Endodermal cell (in vitro differentiated cells): ENCODE results near the gene ITPK1. TPM values are rescaled to one million over a fixed set of nuclear protein-coding genes. Genes with fewer than 3 reads are reported as not detected.

Experiments used
- DNase-seq: peaks from one replicate; pipeline ENCODE4 v3.0.0-alpha.2; 2017
- H3K27ac ChIP-seq: 2 replicates; pipeline ENCODE4 v1.5.1; 2013; ENCODE audit warnings: mild to moderate bottlenecking, low read depth, low read length, moderate library complexity
- H3K27me3 ChIP-seq: 2 replicates; pipeline ENCODE4 v1.6.1; 2013; ENCODE audit warnings: mild to moderate bottlenecking, low read length, moderate library complexity; ENCODE audit not compliant: insufficient read depth, control insufficient read depth, poor library complexity, severe bottlenecking
- H3K36me3 ChIP-seq: 2 replicates; pipeline ENCODE4 v1.7.0; 2013; ENCODE audit warnings: mild to moderate bottlenecking, low read length, moderate library complexity; ENCODE audit not compliant: control insufficient read depth, insufficient read depth
- H3K4me1 ChIP-seq: one replicate; pipeline ENCODE4 v1.7.0; 2013; ENCODE audit warnings: low read length; ENCODE audit not compliant: control insufficient read depth, insufficient read depth
- H3K4me3 ChIP-seq: 2 replicates; pipeline ENCODE4 v1.5.1; 2013; ENCODE audit warnings: mild to moderate bottlenecking, low read length, moderate library complexity
- H3K9ac ChIP-seq: 2 replicates; pipeline ENCODE4 v1.6.1; 2013; ENCODE audit warnings: mild to moderate bottlenecking, low read length, moderate library complexity; ENCODE audit not compliant: poor library complexity, severe bottlenecking; ENCODE audit errors: extremely low read depth
- H3K9me3 ChIP-seq: 2 replicates; pipeline ENCODE4 v1.6.1; 2013; ENCODE audit warnings: mild to moderate bottlenecking, low read length, moderate library complexity; ENCODE audit not compliant: control insufficient read depth
- H3K27ac Mint-ChIP-seq: 2 replicates; pipeline ENCODE4 v1.8.0; 2020; ENCODE audit warnings: mixed read lengths
- H3K27me3 Mint-ChIP-seq: 2 replicates; pipeline ENCODE4 v1.8.0; 2021; ENCODE audit warnings: mild to moderate bottlenecking, mixed read lengths; ENCODE audit not compliant: insufficient read depth
- H3K36me3 Mint-ChIP-seq: 2 replicates; pipeline ENCODE4 v1.8.0; 2020; ENCODE audit warnings: low read depth, mixed read lengths
- H3K4me1 Mint-ChIP-seq: 2 replicates; pipeline ENCODE4 v1.8.0; 2020; ENCODE audit warnings: mixed read lengths
- H3K4me3 Mint-ChIP-seq: 2 replicates; pipeline ENCODE4 v1.8.0; 2020; ENCODE audit warnings: mild to moderate bottlenecking, moderate library complexity, mixed read lengths
- H3K9me3 Mint-ChIP-seq: 2 replicates; pipeline ENCODE4 v1.8.0; 2020; ENCODE audit warnings: mild to moderate bottlenecking, mixed read lengths
- WGBS, 2 experiments: methylation state at CpG; one replicate each; pipeline versions ENCODE4 v1.1.5 to v1.1.7; 2013; ENCODE audit warnings: missing lambda C conversion rate in 2 of 2, mixed read lengths in 1 of 2; ENCODE audit not compliant: insufficient coverage in 1 of 2, insufficient read length in 1 of 2; 5-methylcytosine and 5-hydroxymethylcytosine counted together
- total RNA-seq, 2 donors: library from RNA; stranded (reverse); fragmentation: NEBNext Ultra II Directional in 1 of 2; extraction: Animal tissue kit (Norgen Biotek cat#: 25700) in 1 of 2; gene quantifications; 2 replicates in 1 of 2; 3 replicates in 1 of 2; pipeline ENCODE4 v1.2.1, GENCODE V29; 2021
- TF ChIP-seq, protein P1 (sequence below): fragments of 200-600 bp; sonication (generic); conservative IDR thresholded peaks from 2 replicates; pipeline ENCODE4 v1.5.0; 2021; ENCODE audit warnings: antibody characterized with exemption, mild to moderate bottlenecking

The ITPK1 gene
- total RNA-seq, 2 donors from 2014 or later = 59.9 to 66.9 TPM

DNA sequence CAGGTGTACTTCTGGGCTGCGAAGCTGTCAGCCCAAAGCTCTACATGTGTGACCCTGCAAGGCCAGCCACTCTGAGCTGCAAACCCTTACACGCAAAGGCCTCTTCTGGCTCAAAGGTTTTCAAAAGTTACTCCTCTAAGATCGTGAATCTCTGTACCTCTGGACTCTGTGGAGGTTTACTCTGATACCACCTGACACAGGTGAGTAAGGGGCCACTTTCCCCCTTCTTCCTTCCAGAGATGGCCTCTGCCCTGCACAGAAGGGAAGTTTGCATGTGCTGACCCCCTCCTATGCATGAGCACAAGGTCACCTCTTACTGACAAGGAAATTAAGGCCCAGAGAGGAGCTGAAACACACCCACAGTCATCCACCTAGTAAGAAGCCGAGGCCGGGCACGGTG lies 14.5 kb downstream of the ITPK1 start:
- TF ChIP-seq, protein P1, sequence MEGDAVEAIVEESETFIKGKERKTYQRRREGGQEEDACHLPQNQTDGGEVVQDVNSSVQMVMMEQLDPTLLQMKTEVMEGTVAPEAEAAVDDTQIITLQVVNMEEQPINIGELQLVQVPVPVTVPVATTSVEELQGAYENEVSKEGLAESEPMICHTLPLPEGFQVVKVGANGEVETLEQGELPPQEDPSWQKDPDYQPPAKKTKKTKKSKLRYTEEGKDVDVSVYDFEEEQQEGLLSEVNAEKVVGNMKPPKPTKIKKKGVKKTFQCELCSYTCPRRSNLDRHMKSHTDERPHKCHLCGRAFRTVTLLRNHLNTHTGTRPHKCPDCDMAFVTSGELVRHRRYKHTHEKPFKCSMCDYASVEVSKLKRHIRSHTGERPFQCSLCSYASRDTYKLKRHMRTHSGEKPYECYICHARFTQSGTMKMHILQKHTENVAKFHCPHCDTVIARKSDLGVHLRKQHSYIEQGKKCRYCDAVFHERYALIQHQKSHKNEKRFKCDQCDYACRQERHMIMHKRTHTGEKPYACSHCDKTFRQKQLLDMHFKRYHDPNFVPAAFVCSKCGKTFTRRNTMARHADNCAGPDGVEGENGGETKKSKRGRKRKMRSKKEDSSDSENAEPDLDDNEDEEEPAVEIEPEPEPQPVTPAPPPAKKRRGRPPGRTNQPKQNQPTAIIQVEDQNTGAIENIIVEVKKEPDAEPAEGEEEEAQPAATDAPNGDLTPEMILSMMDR = no peak
- Mint-ChIP-seq H3K27me3 (no peaks in the 10 kb centered on the region), H3K9me3 (no peaks in the 10 kb centered on the region), H3K4me1 (peaks cover 23% of the 10 kb centered on the region), H3K27ac (peak overlapping the region; percentile 76), H3K4me3 (no peak overlapping the region), H3K36me3 (no peaks in the 10 kb centered on the region)
- Histone ChIP-seq H3K27me3 (no peaks in the 10 kb centered on the region), H3K4me3 (no peak overlapping the region), H3K4me1 (no peaks in the 10 kb centered on the region), H3K9ac (no peak overlapping the region), H3K36me3 (no peaks in the 10 kb centered on the region), H3K9me3 (no peaks in the 10 kb centered on the region), H3K27ac (no peak overlapping the region)
- 92 to 95% methylated on average over 6 of the region's 6 CpGs for WGBS, 2 experiments
- no peak for DNase-seq

GRCh38 chr14:93100570-93100969 lies 15.2 kb downstream of the ITPK1 start:
- no peak overlapping the region for H3K27ac ChIP-seq
- no peak overlapping the region for H3K4me3 ChIP-seq
- H3K4me1 ChIP-seq = no peaks in the 10 kb centered on the region
- no peak overlapping the region for H3K9ac ChIP-seq
- 89 to 93% methylated on average over 2 to 7 of the region's 7 CpGs for WGBS, 2 experiments
- no peaks in the 10 kb centered on the region for H3K9me3 ChIP-seq
- H3K9me3 Mint-ChIP-seq = no peaks in the 10 kb centered on the region
- no peaks in the 10 kb centered on the region for H3K27me3 Mint-ChIP-seq
- TF ChIP-seq, protein P1 = no peak
- peak overlapping the region; percentile 76 for H3K27ac Mint-ChIP-seq
- DNase-seq = no peak
- H3K36me3 Mint-ChIP-seq = no peaks in the 10 kb centered on the region
- H3K36me3 ChIP-seq = no peaks in the 10 kb centered on the region
- peaks cover 23% of the 10 kb centered on the region for H3K4me1 Mint-ChIP-seq
- no peaks in the 10 kb centered on the region for H3K27me3 ChIP-seq
- H3K4me3 Mint-ChIP-seq = no peak overlapping the region

- no peak overlapping the region for H3K4me3 Mint-ChIP-seq
- H3K36me3 Mint-ChIP-seq = no peaks in the 10 kb centered on the region
These were observed 15.6 kb downstream of the ITPK1 start for GRCh38 chr14:93100100-93100499.

More at GRCh38 chr14:93100100-93100499, 15.6 kb downstream of the ITPK1 start:
- Mint-ChIP-seq H3K27me3 (no peaks in the 10 kb centered on the region), H3K9me3 (no peaks in the 10 kb centered on the region), H3K27ac (peak overlapping the region; percentile 76), H3K4me1 (peaks cover 21% of the 10 kb centered on the region)
- no peaks in the 10 kb centered on the region for H3K36me3 ChIP-seq
- H3K9ac ChIP-seq = no peak overlapping the region
- H3K27ac ChIP-seq = no peak overlapping the region
- no peaks in the 10 kb centered on the region for H3K9me3 ChIP-seq
- WGBS, 2 experiments = 87 to 100% methylated on average over 2 to 3 of the region's 3 CpGs
- H3K27me3 ChIP-seq = no peaks in the 10 kb centered on the region
- H3K4me3 ChIP-seq = no peak overlapping the region
- DNase-seq = peak; percentile 67
- H3K4me1 ChIP-seq = no peaks in the 10 kb centered on the region
- TF ChIP-seq, protein P1 = no peak
